OCI-LY7 (cell line): ENCODE data around the gene RAET1L. TPM values are rescaled to one million over a fixed set of nuclear protein-coding genes. Genes with fewer than 3 reads are reported as not detected.

Source experiments
- BruUV-seq: library from RNA; stranded (reverse); fragments of 400-500 nt; replicated peaks from 2 replicates; lab custom pipeline; 2021; lab: Mats Ljungman, UMichigan
- CTCF ChIA-PET: fragments of 300-600 bp; sonication (Branson Sonifier 250); formaldehyde crosslinking; loops from one replicate; lab custom pipeline; 2022; ENCODE audit warnings: antibody characterized with exemption; ENCODE audit not compliant: unreplicated experiment; lab: Charles Lee
- POLR2A ChIA-PET: fragments of 300-600 bp; sonication (Branson Sonifier 250); formaldehyde crosslinking; loops from one replicate; lab custom pipeline; 2022; ENCODE audit warnings: antibody characterized with exemption; lab: Charles Lee
- DNase-seq: peaks from one replicate; pipeline ENCODE4 v3.0.0-alpha.2; 2015; ENCODE audit warnings: low spot score
- H2AFZ ChIP-seq: fragments of 200-600 bp; sonication (generic), shearing (Covaris generic); 2 replicates; pipeline ENCODE4 v1.6.1; 2014; ENCODE audit warnings: mild to moderate bottlenecking, antibody characterized with exemption, low read length, moderate library complexity
- H3K27ac ChIP-seq: fragments of 200-600 bp; sonication (generic); 2 replicates; pipeline ENCODE4 v1.5.1; 2014; ENCODE audit warnings: mixed run types, low read depth, mild to moderate bottlenecking, moderate library complexity, low read length, inconsistent platforms; ENCODE audit not compliant: poor library complexity, severe bottlenecking
- H3K36me3 ChIP-seq: fragments of 200-600 bp; sonication (generic); 2 replicates; pipeline ENCODE4 v1.6.1; 2014; ENCODE audit warnings: mild to moderate bottlenecking, antibody characterized with exemption, low read length, moderate library complexity, mixed read lengths; ENCODE audit not compliant: insufficient read depth
- H3K4me1 ChIP-seq: fragments of 200-600 bp; sonication (generic); 2 replicates; pipeline ENCODE4 v1.5.1; 2014; ENCODE audit warnings: mild to moderate bottlenecking, low read length; ENCODE audit not compliant: insufficient read depth, poor library complexity, severe bottlenecking
- H3K4me2 ChIP-seq: fragments of 200-600 bp; sonication (generic); 2 replicates; pipeline ENCODE4 v1.6.1; 2014; ENCODE audit warnings: mild to moderate bottlenecking, low read length
- H3K4me3 ChIP-seq: fragments of 200-600 bp; sonication (generic); 2 replicates; pipeline ENCODE4 v1.5.1; 2014; ENCODE audit warnings: mild to moderate bottlenecking, low read depth, low read length; ENCODE audit not compliant: poor library complexity, severe bottlenecking
- H3K79me2 ChIP-seq: fragments of 200-600 bp; sonication (generic); 2 replicates; pipeline ENCODE4 v1.6.1; 2016; ENCODE audit warnings: low read depth, mild to moderate bottlenecking, low read length, moderate library complexity, mixed read lengths; ENCODE audit not compliant: insufficient read depth
- H3K9me2 ChIP-seq: fragments of 200-600 bp; sonication (generic); 2 replicates; pipeline ENCODE4 v1.6.1; 2016; ENCODE audit warnings: mild to moderate bottlenecking, low read length, mixed read lengths; ENCODE audit not compliant: insufficient read depth
- H3K9me3 ChIP-seq: fragments of 200-600 bp; sonication (generic); 2 replicates; pipeline ENCODE4 v1.6.1; 2014; ENCODE audit warnings: mild to moderate bottlenecking, mixed run types, low read length, mixed read lengths
- H4K20me1 ChIP-seq: fragments of 200-600 bp; sonication (generic); 2 replicates; pipeline ENCODE4 v1.6.1; 2014; ENCODE audit warnings: mild to moderate bottlenecking, antibody characterized with exemption, low read length, moderate library complexity, mixed read lengths; ENCODE audit not compliant: insufficient read depth
- CTCF ChIP-seq: fragments of 200-600 bp; sonication (generic); conservative IDR thresholded peaks from 2 replicates; pipeline ENCODE4 v1.5.1; 2014; ENCODE audit warnings: mild to moderate bottlenecking, antibody characterized with exemption, low read length, moderate library complexity, mixed read lengths
- EZH2phosphoT487 ChIP-seq: fragments of 200-600 bp; sonication (generic); IDR thresholded peaks from 2 replicates; pipeline ENCODE4 v1.6.1; 2018; ENCODE audit warnings: low read depth, borderline replicate concordance, mild to moderate bottlenecking, mixed run types, antibody characterized with exemption, low read length, moderate library complexity, mixed read lengths
- intact Hi-C: fragments of 100-400 bp; cut with micrococcal nuclease; formaldehyde crosslinking; loops from one replicate; pipeline ENCODE4 v1.10.0; 2022; ENCODE audit not compliant: unreplicated experiment
- total RNA-seq, 2 experiments: library from RNA; depleted of rRNA in 1 of 2; stranded (reverse); fragments of >200 nt in 1 of 2; shearing (Covaris generic) in 1 of 2; gene quantifications; 2 replicates each; pipeline ENCODE4 v1.2.3, GENCODE V29; 2014 to 2022

RAET1L gene
- total RNA-seq, 2 experiments from 2014 or later: not detected

- Histone ChIP-seq H2AFZ (no peak overlapping the region), H3K4me1 (peaks cover 12% of the 10 kb centered on the region), H3K9me2 (no peaks in the 10 kb centered on the region), H4K20me1 (no peaks in the 10 kb centered on the region), H3K27ac (no peak overlapping the region), H3K4me3 (no peak overlapping the region), H3K36me3 (no peaks in the 10 kb centered on the region), H3K79me2 (no peaks in the 10 kb centered on the region), H3K9me3 (no peaks in the 10 kb centered on the region), H3K4me2 (no peak overlapping the region)
- no peak for DNase-seq
- intact Hi-C loops: no loop called here
- CTCF ChIA-PET: interaction anchor here (0.6 kb wide), 1 partner anchor 322 kb away, joined by 3 read pairs; no protein-coding TSS in a partner anchor
- POLR2A ChIA-PET: no interaction called here
- TF ChIP-seq CTCF: no peak
- TF ChIP-seq EZH2phosphoT487: no peak
- BruUV-seq: no TSS peak
Observed at GRCh38 chr6:150046943-150047342, 21.6 kb upstream of the RAET1L start.

GRCh38 chr6:150044621-150045145, 19.4 kb upstream of the RAET1L start:
- no peak for DNase-seq
- Histone ChIP-seq H3K9me2 (no peaks in the 10 kb centered on the region), H4K20me1 (no peaks in the 10 kb centered on the region), H2AFZ (no peak overlapping the region), H3K36me3 (no peaks in the 10 kb centered on the region), H3K79me2 (no peaks in the 10 kb centered on the region), H3K4me2 (no peak overlapping the region), H3K4me1 (peaks cover 12% of the 10 kb centered on the region), H3K4me3 (no peak overlapping the region), H3K9me3 (no peaks in the 10 kb centered on the region), H3K27ac (no peak overlapping the region)
- ChIA-PET POLR2A (interaction anchor here (0.6 to 1.8 kb wide), 3 partner anchors 10 to 347 kb away, joined by 3 to 5 read pairs (median 4); no protein-coding TSS in a partner anchor), CTCF (no interaction called here)
- BruUV-seq: no TSS peak
- intact Hi-C loops: no loop called here
- TF ChIP-seq EZH2phosphoT487 (no peak), CTCF (no peak)

DNA sequence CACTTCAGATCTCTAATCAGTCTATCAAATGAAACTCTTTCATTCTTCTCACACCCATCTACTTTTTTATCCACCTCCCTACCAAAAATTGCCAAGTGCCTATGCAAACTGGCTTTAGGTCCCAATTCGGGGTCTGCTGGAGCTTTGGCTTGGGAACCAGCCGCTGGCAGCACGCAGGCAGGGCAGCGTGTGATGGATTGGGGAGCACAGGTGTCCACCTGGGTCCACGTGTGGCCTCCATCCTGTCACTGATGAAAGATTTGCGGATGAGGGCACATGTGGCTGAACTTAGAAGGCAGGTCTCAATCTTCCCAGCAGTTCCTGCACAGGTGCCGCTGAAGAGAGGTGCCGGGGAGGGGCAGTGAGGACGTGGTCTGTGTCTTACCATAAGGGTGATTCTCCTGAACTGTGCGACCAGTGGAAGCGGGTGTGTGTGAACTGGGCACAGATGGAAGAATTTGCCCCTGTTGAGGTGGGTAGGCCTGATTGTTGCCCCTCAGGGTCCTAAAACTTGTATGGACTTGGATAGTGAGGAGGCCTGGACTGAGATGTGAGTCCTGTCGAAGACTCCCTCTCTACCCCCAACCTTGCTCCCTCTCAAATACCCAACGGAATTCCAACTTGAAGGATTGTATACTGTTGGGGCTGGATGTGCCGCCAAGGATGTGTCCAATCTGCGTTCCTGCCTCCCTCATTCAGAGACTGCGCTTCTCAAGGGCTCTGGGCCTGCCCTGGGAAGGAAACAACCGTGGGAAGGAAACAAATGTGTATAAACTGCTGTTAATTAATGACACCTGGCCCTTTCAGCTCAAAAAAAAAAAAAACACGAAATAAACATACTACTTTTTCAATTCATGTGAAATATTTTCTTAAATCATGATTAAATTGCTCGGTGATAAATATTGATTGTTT, 18.4 kb upstream of the RAET1L start:
- no peaks in the 10 kb centered on the region for H3K9me3 ChIP-seq
- H2AFZ ChIP-seq: no peak overlapping the region
- no peak overlapping the region for H3K27ac ChIP-seq
- no peaks in the 10 kb centered on the region for H3K9me2 ChIP-seq
- DNase-seq: no peak
- ChIA-PET POLR2A (interaction anchor here (0.6 to 1.8 kb wide), 2 partner anchors 11 to 13 kb away, joined by 3 to 5 read pairs; no protein-coding TSS in a partner anchor), CTCF (no interaction called here)
- no TSS peak for BruUV-seq
- H3K79me2 ChIP-seq: no peaks in the 10 kb centered on the region
- H4K20me1 ChIP-seq: no peaks in the 10 kb centered on the region
- H3K36me3 ChIP-seq: no peaks in the 10 kb centered on the region
- no peak overlapping the region for H3K4me3 ChIP-seq
- intact Hi-C loops: no loop called here
- H3K4me2 ChIP-seq: no peak overlapping the region
- no peak for TF ChIP-seq EZH2phosphoT487
- no peak for TF ChIP-seq CTCF
- peaks cover 12% of the 10 kb centered on the region for H3K4me1 ChIP-seq
